HS-27A (cell line): Measurements from ENCODE around the gene UBAC2.

ENCODE experiments used
- DNase-seq: peaks from one replicate; pipeline ENCODE4 v3.0.0-alpha.2; 2012; ENCODE audit warnings: low read depth, missing footprints

UBAC2 gene

GRCh38 chr13:99271249-99271648, 70.6 kb downstream of the UBAC2 start:
- no peak for DNase-seq

- DNase-seq: no peak
Observed at GRCh38 chr13:99272481-99272880, 71.8 kb downstream of the UBAC2 start.

- no peak for DNase-seq
Observed at GRCh38 chr13:99273128-99273527, 72.5 kb downstream of the UBAC2 start.

GRCh38 chr13:99275093-99275469, 74.4 kb downstream of the UBAC2 start:
- no peak for DNase-seq

GRCh38 chr13:99276706-99277105, 76.1 kb downstream of the UBAC2 start:
- no peak for DNase-seq

- no peak for DNase-seq
Observed at GRCh38 chr13:99277629-99278028, 77.0 kb downstream of the UBAC2 start.

- DNase-seq: no peak
Observed at GRCh38 chr13:99278200-99278599, 77.5 kb downstream of the UBAC2 start.

GRCh38 chr13:99278843-99279242, 78.2 kb downstream of the UBAC2 start:
- no peak for DNase-seq

- no peak for DNase-seq
Observed at GRCh38 chr13:99279637-99280036, 79.0 kb downstream of the UBAC2 start.

GRCh38 chr13:99280166-99280565, 79.5 kb downstream of the UBAC2 start:
- no peak for DNase-seq

GRCh38 chr13:99281811-99282263, 81.2 kb downstream of the UBAC2 start:
- DNase-seq: no peak

- no peak for DNase-seq
Observed at GRCh38 chr13:99282264-99283231, 81.9 kb downstream of the UBAC2 start.

GRCh38 chr13:99285432-99286182, 85.0 kb downstream of the UBAC2 start:
- no peak for DNase-seq

- DNase-seq: no peak
Observed at GRCh38 chr13:99287551-99287950, 86.9 kb downstream of the UBAC2 start.

- no peak for DNase-seq
Observed at GRCh38 chr13:99288089-99288488, 87.4 kb downstream of the UBAC2 start.

GRCh38 chr13:99289271-99289670, 88.6 kb downstream of the UBAC2 start:
- no peak for DNase-seq

GRCh38 chr13:99289674-99290337, 89.2 kb downstream of the UBAC2 start:
- no peak for DNase-seq

GRCh38 chr13:99290894-99291293, 90.2 kb downstream of the UBAC2 start:
- DNase-seq: no peak

- DNase-seq: no peak
Observed at GRCh38 chr13:99293178-99293577, 92.5 kb downstream of the UBAC2 start.

GRCh38 chr13:99294198-99294597, 93.5 kb downstream of the UBAC2 start:
- DNase-seq: no peak

- no peak for DNase-seq
Observed at GRCh38 chr13:99294958-99295357, 94.3 kb downstream of the UBAC2 start.

- DNase-seq: no peak
Observed at GRCh38 chr13:99295488-99296252, 95.0 kb downstream of the UBAC2 start.
